Osteoblast (primary cell): ENCODE results near the gene MEGF8. TPM values are rescaled to one million over a fixed set of nuclear protein-coding genes. Genes with fewer than 3 reads are reported as not detected.

Source experiments
- DNase-seq: peaks from one replicate; pipeline ENCODE4 v3.0.0; 2011; ENCODE audit warnings: low spot score, mixed read lengths; ENCODE audit not compliant: insufficient read length; ENCODE audit errors: missing footprints
- H2AFZ ChIP-seq: 2 replicates; pipeline ENCODE4 v1.6.0; 2011; ENCODE audit warnings: mild to moderate bottlenecking, low read length
- H3K27ac ChIP-seq: 2 replicates; pipeline ENCODE4 v1.5.1; 2011; ENCODE audit warnings: mild to moderate bottlenecking, low read depth, low read length, moderate library complexity
- H3K27me3 ChIP-seq: 2 replicates; pipeline ENCODE4 v1.6.0; 2012; ENCODE audit warnings: mild to moderate bottlenecking, control low read depth, inconsistent platforms, low read length, moderate library complexity; ENCODE audit not compliant: insufficient read depth
- H3K36me3 ChIP-seq: 2 replicates; pipeline ENCODE4 v1.5.1; 2011; ENCODE audit warnings: mild to moderate bottlenecking, low read length, control low read depth, moderate library complexity; ENCODE audit not compliant: insufficient read depth
- H3K4me1 ChIP-seq: 2 replicates; pipeline ENCODE4 v1.5.1; 2011; ENCODE audit warnings: mild to moderate bottlenecking, low read length, control low read depth, moderate library complexity; ENCODE audit not compliant: insufficient read depth
- H3K4me2 ChIP-seq: 2 replicates; pipeline ENCODE4 v1.6.0; 2011; ENCODE audit warnings: mild to moderate bottlenecking, low read length; ENCODE audit not compliant: insufficient read depth
- H3K4me3 ChIP-seq: fragments of 200-600 bp; sonication (generic); 3 replicates; pipeline ENCODE4 v1.5.1; 2012; ENCODE audit warnings: mild to moderate bottlenecking, low read length, inconsistent platforms; ENCODE audit not compliant: insufficient read depth
- H3K79me2 ChIP-seq: 2 replicates; pipeline ENCODE4 v1.6.0; 2012; ENCODE audit warnings: mild to moderate bottlenecking, low read length, control low read depth, inconsistent platforms; ENCODE audit not compliant: insufficient read depth
- H3K9me3 ChIP-seq: 2 replicates; pipeline ENCODE4 v1.5.1; 2011; ENCODE audit warnings: low read depth, low read length, control low read depth
- H4K20me1 ChIP-seq: 2 replicates; pipeline ENCODE4 v1.6.0; 2012; ENCODE audit warnings: mild to moderate bottlenecking, low read length, control low read depth; ENCODE audit not compliant: insufficient read depth
- CTCF ChIP-seq: IDR thresholded peaks from 2 replicates; pipeline ENCODE4 v1.5.1; 2011; ENCODE audit warnings: mild to moderate bottlenecking, low read depth, low read length, moderate library complexity; ENCODE audit errors: extremely low read depth
- total RNA-seq: library from RNA; depleted of rRNA; stranded (reverse); fragments of >200 nt; gene quantifications from 2 replicates; pipeline ENCODE4 v1.2.3, GENCODE V29; 2012

Gene MEGF8
- total RNA-seq, 1 donor = 30.0 TPM

GRCh38 chr19:42368360-42368759 lies 42.9 kb downstream of the MEGF8 start:
- H3K27ac ChIP-seq = no peak overlapping the region
- H2AFZ ChIP-seq = no peak overlapping the region
- no peak for DNase-seq
- no peaks in the 10 kb centered on the region for H3K27me3 ChIP-seq
- TF ChIP-seq CTCF = no peak
- no peaks in the 10 kb centered on the region for H4K20me1 ChIP-seq
- no peaks in the 10 kb centered on the region for H3K9me3 ChIP-seq
- no peaks in the 10 kb centered on the region for H3K79me2 ChIP-seq
- peaks cover 13% of the 10 kb centered on the region for H3K36me3 ChIP-seq
- H3K4me2 ChIP-seq = no peak overlapping the region
- no peak overlapping the region for H3K4me3 ChIP-seq
- H3K4me1 ChIP-seq = no peaks in the 10 kb centered on the region

GRCh38 chr19:42368765-42369164 lies 43.3 kb downstream of the MEGF8 start:
- no peaks in the 10 kb centered on the region for H4K20me1 ChIP-seq
- no peak overlapping the region for H3K27ac ChIP-seq
- H2AFZ ChIP-seq = no peak overlapping the region
- DNase-seq = no peak
- H3K36me3 ChIP-seq = peaks cover 9% of the 10 kb centered on the region
- H3K79me2 ChIP-seq = no peaks in the 10 kb centered on the region
- no peak for TF ChIP-seq CTCF
- H3K4me3 ChIP-seq = no peak overlapping the region
- H3K4me1 ChIP-seq = no peaks in the 10 kb centered on the region
- no peak overlapping the region for H3K4me2 ChIP-seq
- H3K9me3 ChIP-seq = no peaks in the 10 kb centered on the region
- no peaks in the 10 kb centered on the region for H3K27me3 ChIP-seq

- no peak for TF ChIP-seq CTCF
- no peaks in the 10 kb centered on the region for H3K79me2 ChIP-seq
- H4K20me1 ChIP-seq = no peaks in the 10 kb centered on the region
- H3K27ac ChIP-seq = no peak overlapping the region
- no peaks in the 10 kb centered on the region for H3K27me3 ChIP-seq
- no peak overlapping the region for H3K4me3 ChIP-seq
- no peaks in the 10 kb centered on the region for H3K9me3 ChIP-seq
- peaks cover 6% of the 10 kb centered on the region for H3K36me3 ChIP-seq
- no peak overlapping the region for H2AFZ ChIP-seq
- H3K4me1 ChIP-seq = no peaks in the 10 kb centered on the region
- no peak overlapping the region for H3K4me2 ChIP-seq
- no peak for DNase-seq
Observed at GRCh38 chr19:42369433-42370067, 44.1 kb downstream of the MEGF8 start.

GRCh38 chr19:42370068-42370520 lies 44.7 kb downstream of the MEGF8 start:
- no peak overlapping the region for H3K4me2 ChIP-seq
- no peak for TF ChIP-seq CTCF

More at GRCh38 chr19:42370068-42370520, 44.7 kb downstream of the MEGF8 start:
- no peaks in the 10 kb centered on the region for H3K9me3 ChIP-seq
- no peak overlapping the region for H2AFZ ChIP-seq
- H3K4me3 ChIP-seq = no peak overlapping the region
- H3K4me1 ChIP-seq = no peaks in the 10 kb centered on the region
- no peak overlapping the region for H3K27ac ChIP-seq
- no peaks in the 10 kb centered on the region for H3K27me3 ChIP-seq
- H4K20me1 ChIP-seq = no peaks in the 10 kb centered on the region
- H3K79me2 ChIP-seq = no peaks in the 10 kb centered on the region
- peaks cover 6% of the 10 kb centered on the region for H3K36me3 ChIP-seq
- no peak for DNase-seq
